IMR-90 (cell line): ENCODE data around the gene SAMD10. TPM values are rescaled to one million over a fixed set of nuclear protein-coding genes. Genes with fewer than 3 reads are reported as not detected.

Experiments used
- ATAC-seq: fragments of 200-7000 bp; cut with Tn5 transposase; 2 replicates; pipeline ENCODE4 v1.9.1; 2020; ENCODE audit warnings: low read depth, mild to moderate bottlenecking, moderate library complexity
- BruUV-seq: library from RNA; stranded (reverse); fragments of 400-500 nt; replicated peaks from 2 replicates; lab custom pipeline; 2021; lab: Mats Ljungman, UMichigan
- CTCF ChIA-PET: fragments of 300-600 bp; formaldehyde crosslinking; extraction: SDS; loops from one replicate; lab custom pipeline; 2021; ENCODE audit warnings: antibody characterized with exemption; lab: Yijun Ruan, JAX
- POLR2A ChIA-PET: fragments of 300-600 bp; sonication (Branson Sonifier 250); formaldehyde crosslinking; loops from one replicate; lab custom pipeline; 2022; ENCODE audit warnings: antibody characterized with exemption; ENCODE audit not compliant: unreplicated experiment; lab: Charles Lee
- DNase-seq: peaks from one replicate; pipeline ENCODE4 v3.0.0; 2013
- H2AFZ ChIP-seq: replicated peaks from 2 replicates; pipeline ENCODE3; 2013; ENCODE audit warnings: low read length, mild to moderate bottlenecking; ENCODE audit not compliant: poor library complexity
- H2AK5ac ChIP-seq: 2 replicates; pipeline ENCODE4 v1.6.1; 2013; ENCODE audit warnings: low read depth, low read length, inconsistent platforms
- H2AK9ac ChIP-seq: replicated peaks from 2 replicates; pipeline ENCODE3; 2013; ENCODE audit warnings: mild to moderate bottlenecking, low read depth, low read length, moderate library complexity; ENCODE audit not compliant: poor library complexity
- H2BK120ac ChIP-seq: 2 replicates; pipeline ENCODE4 v1.6.1; 2013; ENCODE audit warnings: low read depth, low read length, inconsistent platforms
- H2BK15ac ChIP-seq: 3 replicates; pipeline ENCODE4 v1.6.1; 2013; ENCODE audit warnings: low read depth, low read length, inconsistent platforms
- H2BK20ac ChIP-seq: 2 replicates; pipeline ENCODE4 v1.6.1; 2013; ENCODE audit warnings: low read depth, mild to moderate bottlenecking, inconsistent platforms, low read length, moderate library complexity
- H2BK5ac ChIP-seq: 2 replicates; pipeline ENCODE4 v1.6.1; 2013; ENCODE audit warnings: mild to moderate bottlenecking, low read depth, low read length, inconsistent platforms; ENCODE audit not compliant: poor library complexity, severe bottlenecking
- H3K14ac ChIP-seq: replicated peaks from 2 replicates; pipeline ENCODE4 v1.6.1; 2013; ENCODE audit warnings: low read depth, low read length, inconsistent platforms
- H3K18ac ChIP-seq: 2 replicates; pipeline ENCODE4 v1.6.1; 2013; ENCODE audit warnings: low read depth, low read length, control low read depth
- H3K23ac ChIP-seq: 2 replicates; pipeline ENCODE4 v1.6.1; 2013; ENCODE audit warnings: low read depth, low read length, inconsistent platforms
- H3K27ac ChIP-seq: 2 replicates; pipeline ENCODE4 v1.5.1; 2013; ENCODE audit warnings: mild to moderate bottlenecking, control low read depth, low read length; ENCODE audit not compliant: insufficient read depth
- H3K27me3 ChIP-seq: 2 replicates; pipeline ENCODE4 v1.6.1; 2013; ENCODE audit warnings: low read length; ENCODE audit not compliant: control insufficient read depth, insufficient read depth
- H3K36me3 ChIP-seq: 2 replicates; pipeline ENCODE4 v1.6.1; 2013; ENCODE audit warnings: low read length, mixed read lengths; ENCODE audit not compliant: control insufficient read depth, insufficient read depth
- H3K4ac ChIP-seq: 2 replicates; pipeline ENCODE4 v1.6.1; 2013; ENCODE audit warnings: low read depth, low read length, inconsistent platforms
- H3K4me1 ChIP-seq: 2 replicates; pipeline ENCODE4 v1.6.1; 2013; ENCODE audit warnings: low read length, mixed read lengths; ENCODE audit not compliant: control insufficient read depth, insufficient read depth
- H3K4me2 ChIP-seq: 2 replicates; pipeline ENCODE4 v1.6.1; 2013; ENCODE audit warnings: low read depth, mild to moderate bottlenecking, control low read depth, low read length, moderate library complexity
- H3K4me3 ChIP-seq: 2 replicates; pipeline ENCODE4 v1.5.1; 2013; ENCODE audit warnings: low read depth, mild to moderate bottlenecking, control low read depth, low read length, moderate library complexity; ENCODE audit not compliant: insufficient read depth
- H3K56ac ChIP-seq: 2 replicates; pipeline ENCODE4 v1.6.1; 2013; ENCODE audit warnings: low read length, inconsistent platforms; ENCODE audit not compliant: insufficient read depth; ENCODE audit errors: extremely low read depth
- H3K79me1 ChIP-seq, 2 experiments: 2 replicates each; pipeline ENCODE4 v1.6.1; 2013; ENCODE audit warnings: low read length in 2 of 2, inconsistent platforms in 1 of 2, low read depth in 1 of 2
- H3K9ac ChIP-seq: 2 replicates; pipeline ENCODE4 v1.6.1; 2013; ENCODE audit warnings: low read depth, low read length, control low read depth
- H3K9me1 ChIP-seq: 2 replicates; pipeline ENCODE4 v1.6.1; 2013; ENCODE audit warnings: low read length, inconsistent platforms; ENCODE audit not compliant: insufficient read depth
- H3K9me3 ChIP-seq: 2 replicates; pipeline ENCODE4 v1.6.1; 2013; ENCODE audit warnings: low read length; ENCODE audit not compliant: control insufficient read depth, insufficient read depth
- H4K20me1 ChIP-seq: 2 replicates; pipeline ENCODE4 v1.6.1; 2013; ENCODE audit warnings: low read length, inconsistent platforms; ENCODE audit not compliant: insufficient read depth
- H4K5ac ChIP-seq: 2 replicates; pipeline ENCODE4 v1.6.1; 2013; ENCODE audit warnings: mild to moderate bottlenecking, low read depth, low read length, control low read depth
- H4K8ac ChIP-seq, 2 experiments: 2 replicates each; pipeline ENCODE4 v1.6.1; 2013; ENCODE audit warnings: low read depth in 2 of 2, low read length in 2 of 2, control low read depth in 1 of 2, inconsistent platforms in 1 of 2
- H4K91ac ChIP-seq: 2 replicates; pipeline ENCODE4 v1.6.1; 2013; ENCODE audit warnings: low read depth, low read length, inconsistent platforms; ENCODE audit not compliant: insufficient read depth
- MXI1 ChIP-seq: IDR thresholded peaks from 2 replicates; pipeline ENCODE4 v1.6.1; 2012; ENCODE audit warnings: low read depth, mild to moderate bottlenecking, low read length, moderate library complexity, borderline replicate concordance
- WGBS, 2 experiments: methylation state at CpG; one replicate each; pipeline versions ENCODE4 v1.1.5 to v1.1.7; 2013; ENCODE audit warnings: missing lambda C conversion rate in 2 of 2; ENCODE audit not compliant: insufficient read length in 1 of 2; ENCODE audit errors: extremely low coverage in 2 of 2; 5-methylcytosine and 5-hydroxymethylcytosine counted together
- dilution Hi-C: fragments of 300-500 bp; cut with HindIII; formaldehyde crosslinking; loops from one replicate; pipeline ENCODE4 v1.14.3; 2018; ENCODE audit warnings: low sequenced_read_pairs; ENCODE audit not compliant: unreplicated experiment
- in situ Hi-C: fragments of 300-500 bp; cut with MboI; formaldehyde crosslinking; loops from 3 replicates; pipeline ENCODE4 v1.14.3; 2019; ENCODE audit warnings: low sequenced_read_pairs, inconsistent platforms, mixed read lengths
- intact Hi-C: fragments of 100-400 bp; cut with micrococcal nuclease; formaldehyde crosslinking; loops from 2 replicates; pipeline ENCODE4 v1.10.0; 2022
- polyA plus RNA-seq, 3 experiments: library from polyadenylated mRNA; depleted of rRNA; stranded (reverse); fragments of >200 nt; gene quantifications; 2 replicates each; pipeline ENCODE4 v1.2.3, GENCODE V29; 2012; ENCODE audit warnings: low replicate concordance in 1 of 3
- total RNA-seq: library from RNA; depleted of rRNA; stranded (reverse); fragments of >200 nt; gene quantifications from 2 replicates; pipeline ENCODE4 v1.2.3, GENCODE V29; 2012

Gene SAMD10
- total and polyA plus RNA-seq, 2 of the 4 experiments (the other 2 are of a cell fraction), result 0.54 to 4.1 TPM

- Histone ChIP-seq H4K91ac (no peak overlapping the region), H3K27ac (no peak overlapping the region), H2BK20ac (no peak overlapping the region), H2AFZ (peak overlapping the region; percentile 58), H4K5ac (no peak overlapping the region), H4K20me1 (peaks cover 67% of the 10 kb centered on the region), H3K9ac (no peak overlapping the region), H3K14ac (no peak overlapping the region), H3K9me3 (no peaks in the 10 kb centered on the region), H2BK5ac (no peak overlapping the region), H3K4me3 (no peak overlapping the region), H3K9me1 (peaks cover 4% of the 10 kb centered on the region; the same call in 1 of the 2 replicates), H3K4me2 (no peak overlapping the region), H4K8ac (no peak overlapping the region), H3K4me1 (no peaks in the 10 kb centered on the region), H3K18ac (no peak overlapping the region), H3K23ac (no peak overlapping the region), H3K36me3 (peaks cover 60% of the 10 kb centered on the region), H3K79me1 (peaks cover 22 to 64% of the 10 kb centered on the region in 2 experiments), H3K4ac (no peak overlapping the region), H3K27me3 (no peaks in the 10 kb centered on the region), H3K56ac (no peak overlapping the region), H2AK5ac (no peak overlapping the region), H2BK15ac (no peak overlapping the region), H2BK120ac (no peak overlapping the region), H2AK9ac (no peak overlapping the region)
- POLR2A ChIA-PET, result no interaction called here
- ATAC-seq (no peak), DNase-seq (no peak)
- no peak for TF ChIP-seq MXI1
- CTCF ChIA-PET, result no interaction called here
- dilution Hi-C loops, result no loop called here
- intact Hi-C loops, result no loop called here
- in situ Hi-C loops, result no loop called here
- TSS peak; percentile 56 for BruUV-seq
- WGBS, 2 experiments, result 98% methylated on average over 26 of the region's 58 CpGs; no CpG with 5 or more reads in 1 of the 2 experiments
These were observed 38.8 kb downstream of the SAMD10 start for GRCh38 chr20:63940472-63941266.
